K562 (cell line): ENCODE data around the gene PRDM15.

Experiments
- ATF3 ChIP-seq, 2 experiments: fragments of 450-650 bp in 1 of 2; sonication (generic) in 1 of 2; formaldehyde crosslinking in 1 of 2; IDR thresholded peaks in 1 of 2; conservative IDR thresholded peaks in 1 of 2; 2 replicates each; pipeline versions ENCODE4 v1.6.1 to v1.8.1; 2016 to 2023; ENCODE audit warnings: mild to moderate bottlenecking in 2 of 2, moderate library complexity in 2 of 2, inconsistent platforms in 1 of 2, missing genetic modification reagents in 1 of 2
- CREB3L1 ChIP-seq: fragments of 450-650 bp; IDR thresholded peaks from 2 replicates; pipeline ENCODE4 v1.6.1; 2014; ENCODE audit warnings: low read depth, mild to moderate bottlenecking, moderate library complexity, borderline replicate concordance
- EP300 ChIP-seq: IDR thresholded peaks from 2 replicates; pipeline ENCODE4 v1.6.1; 2012; ENCODE audit warnings: low read length, improper control_type of control experiment
- EZH2 ChIP-seq: IDR thresholded peaks from 2 replicates; pipeline ENCODE4 v1.6.1; 2012; ENCODE audit warnings: low read depth, mild to moderate bottlenecking, inconsistent platforms, low read length, borderline replicate concordance
- FOS ChIP-seq: IDR thresholded peaks from 3 replicates; pipeline ENCODE4 v1.6.1; 2011; ENCODE audit not compliant: insufficient read length; ENCODE audit errors: extremely low read depth
- FOXM1 ChIP-seq, 2 experiments: fragments of 450-650 bp in 1 of 2; sonication (generic) in 1 of 2; formaldehyde crosslinking in 1 of 2; IDR thresholded peaks; 2 replicates each; pipeline versions ENCODE4 v1.6.1 to v1.9.0; 2017 to 2022; ENCODE audit warnings: low read depth in 2 of 2, mild to moderate bottlenecking in 2 of 2, missing genetic modification reagents in 1 of 2, moderate library complexity in 1 of 2
- ILK ChIP-seq: fragments of 450-650 bp; IDR thresholded peaks from 2 replicates; pipeline ENCODE4 v1.6.1; 2016; ENCODE audit warnings: missing genetic modification characterization, low read depth, mild to moderate bottlenecking, missing compliant biosample characterization, moderate library complexity, borderline replicate concordance
- NFE2L1 ChIP-seq: fragments of 450-650 bp; IDR thresholded peaks from 2 replicates; pipeline ENCODE4 v1.6.1; 2016; ENCODE audit warnings: missing genetic modification characterization, low read depth, mild to moderate bottlenecking, missing compliant biosample characterization, moderate library complexity, borderline replicate concordance
- POLR2A ChIP-seq: fragments of 450-650 bp; conservative IDR thresholded peaks from 2 replicates; pipeline ENCODE4 v1.6.1; 2016
- SRF ChIP-seq, 2 experiments: fragments of 250-450, 450-650 bp in 1 of 2; sonication (Bioruptor Pico) in 1 of 2; sonication (generic) in 1 of 2; formaldehyde crosslinking; IDR thresholded peaks; 2 replicates each; pipeline versions ENCODE4 v1.5.0 to v1.5.1; 2020 to 2022; ENCODE audit warnings: mild to moderate bottlenecking in 1 of 2, missing genetic modification reagents in 1 of 2
- TF ChIP-seq, protein P1 (sequence below), 3 experiments: IDR thresholded peaks in 2 of 3; conservative IDR thresholded peaks in 1 of 3; 2 replicates each; pipeline ENCODE4 v1.5.1; 2011 to 2012; ENCODE audit warnings: low read length in 3 of 3, mild to moderate bottlenecking in 3 of 3, control low read depth in 2 of 3, improper control_type of control experiment in 1 of 3, inconsistent platforms in 1 of 3, low read depth in 1 of 3, mixed read lengths in 1 of 3, moderate library complexity in 1 of 3; ENCODE audit not compliant: insufficient read depth in 2 of 3
- TF ChIP-seq, protein P2 (sequence below): sonication (generic); formaldehyde crosslinking; IDR thresholded peaks from 2 replicates; pipeline ENCODE4 v1.8.1; 2023; ENCODE audit warnings: mild to moderate bottlenecking, missing genetic modification reagents
- TF ChIP-seq, protein P3 (sequence below): fragments of 250-450 bp; sonication (Bioruptor Pico); IDR thresholded peaks from 2 replicates; pipeline ENCODE4 v1.4.0; 2020

GRCh38 chr21:41750051-41750450 lies 129.1 kb downstream of the PRDM15 start:
- TF ChIP-seq EZH2 (no peak), SRF (CRISPR knock-in tag; IDR thresholded peaks at IDR 0.05) (no peak), NFE2L1 (tag) (no peak), EP300 (no peak), ATF3 (IDR thresholded peaks at IDR 0.05) (no peak), ATF3 (CRISPR knock-in tag; conservative IDR thresholded peaks at IDR 0.05) (no peak), FOXM1 (IDR thresholded peaks at IDR 0.05; ENCODE audit: low read depth) (no peak), FOXM1 (CRISPR knock-in tag; IDR thresholded peaks at IDR 0.05; ENCODE audit: low read depth) (no peak), FOS (no peak), POLR2A (no peak), ILK (tag) (no peak), CREB3L1 (no peak)
- TF ChIP-seq, protein P1, sequence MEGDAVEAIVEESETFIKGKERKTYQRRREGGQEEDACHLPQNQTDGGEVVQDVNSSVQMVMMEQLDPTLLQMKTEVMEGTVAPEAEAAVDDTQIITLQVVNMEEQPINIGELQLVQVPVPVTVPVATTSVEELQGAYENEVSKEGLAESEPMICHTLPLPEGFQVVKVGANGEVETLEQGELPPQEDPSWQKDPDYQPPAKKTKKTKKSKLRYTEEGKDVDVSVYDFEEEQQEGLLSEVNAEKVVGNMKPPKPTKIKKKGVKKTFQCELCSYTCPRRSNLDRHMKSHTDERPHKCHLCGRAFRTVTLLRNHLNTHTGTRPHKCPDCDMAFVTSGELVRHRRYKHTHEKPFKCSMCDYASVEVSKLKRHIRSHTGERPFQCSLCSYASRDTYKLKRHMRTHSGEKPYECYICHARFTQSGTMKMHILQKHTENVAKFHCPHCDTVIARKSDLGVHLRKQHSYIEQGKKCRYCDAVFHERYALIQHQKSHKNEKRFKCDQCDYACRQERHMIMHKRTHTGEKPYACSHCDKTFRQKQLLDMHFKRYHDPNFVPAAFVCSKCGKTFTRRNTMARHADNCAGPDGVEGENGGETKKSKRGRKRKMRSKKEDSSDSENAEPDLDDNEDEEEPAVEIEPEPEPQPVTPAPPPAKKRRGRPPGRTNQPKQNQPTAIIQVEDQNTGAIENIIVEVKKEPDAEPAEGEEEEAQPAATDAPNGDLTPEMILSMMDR (IDR thresholded peaks at IDR 0.05 in 2 of 3, conservative IDR thresholded peaks at IDR 0.05 in 1 of 3; ENCODE audit: insufficient read depth in 2 of 3, low read depth in 1 of 3, low read length in 3 of 3), result no peak
- TF ChIP-seq, protein P2, sequence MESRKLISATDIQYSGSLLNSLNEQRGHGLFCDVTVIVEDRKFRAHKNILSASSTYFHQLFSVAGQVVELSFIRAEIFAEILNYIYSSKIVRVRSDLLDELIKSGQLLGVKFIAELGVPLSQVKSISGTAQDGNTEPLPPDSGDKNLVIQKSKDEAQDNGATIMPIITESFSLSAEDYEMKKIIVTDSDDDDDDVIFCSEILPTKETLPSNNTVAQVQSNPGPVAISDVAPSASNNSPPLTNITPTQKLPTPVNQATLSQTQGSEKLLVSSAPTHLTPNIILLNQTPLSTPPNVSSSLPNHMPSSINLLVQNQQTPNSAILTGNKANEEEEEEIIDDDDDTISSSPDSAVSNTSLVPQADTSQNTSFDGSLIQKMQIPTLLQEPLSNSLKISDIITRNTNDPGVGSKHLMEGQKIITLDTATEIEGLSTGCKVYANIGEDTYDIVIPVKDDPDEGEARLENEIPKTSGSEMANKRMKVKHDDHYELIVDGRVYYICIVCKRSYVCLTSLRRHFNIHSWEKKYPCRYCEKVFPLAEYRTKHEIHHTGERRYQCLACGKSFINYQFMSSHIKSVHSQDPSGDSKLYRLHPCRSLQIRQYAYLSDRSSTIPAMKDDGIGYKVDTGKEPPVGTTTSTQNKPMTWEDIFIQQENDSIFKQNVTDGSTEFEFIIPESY (CRISPR knock-in tag), result no peak
- TF ChIP-seq, protein P3, sequence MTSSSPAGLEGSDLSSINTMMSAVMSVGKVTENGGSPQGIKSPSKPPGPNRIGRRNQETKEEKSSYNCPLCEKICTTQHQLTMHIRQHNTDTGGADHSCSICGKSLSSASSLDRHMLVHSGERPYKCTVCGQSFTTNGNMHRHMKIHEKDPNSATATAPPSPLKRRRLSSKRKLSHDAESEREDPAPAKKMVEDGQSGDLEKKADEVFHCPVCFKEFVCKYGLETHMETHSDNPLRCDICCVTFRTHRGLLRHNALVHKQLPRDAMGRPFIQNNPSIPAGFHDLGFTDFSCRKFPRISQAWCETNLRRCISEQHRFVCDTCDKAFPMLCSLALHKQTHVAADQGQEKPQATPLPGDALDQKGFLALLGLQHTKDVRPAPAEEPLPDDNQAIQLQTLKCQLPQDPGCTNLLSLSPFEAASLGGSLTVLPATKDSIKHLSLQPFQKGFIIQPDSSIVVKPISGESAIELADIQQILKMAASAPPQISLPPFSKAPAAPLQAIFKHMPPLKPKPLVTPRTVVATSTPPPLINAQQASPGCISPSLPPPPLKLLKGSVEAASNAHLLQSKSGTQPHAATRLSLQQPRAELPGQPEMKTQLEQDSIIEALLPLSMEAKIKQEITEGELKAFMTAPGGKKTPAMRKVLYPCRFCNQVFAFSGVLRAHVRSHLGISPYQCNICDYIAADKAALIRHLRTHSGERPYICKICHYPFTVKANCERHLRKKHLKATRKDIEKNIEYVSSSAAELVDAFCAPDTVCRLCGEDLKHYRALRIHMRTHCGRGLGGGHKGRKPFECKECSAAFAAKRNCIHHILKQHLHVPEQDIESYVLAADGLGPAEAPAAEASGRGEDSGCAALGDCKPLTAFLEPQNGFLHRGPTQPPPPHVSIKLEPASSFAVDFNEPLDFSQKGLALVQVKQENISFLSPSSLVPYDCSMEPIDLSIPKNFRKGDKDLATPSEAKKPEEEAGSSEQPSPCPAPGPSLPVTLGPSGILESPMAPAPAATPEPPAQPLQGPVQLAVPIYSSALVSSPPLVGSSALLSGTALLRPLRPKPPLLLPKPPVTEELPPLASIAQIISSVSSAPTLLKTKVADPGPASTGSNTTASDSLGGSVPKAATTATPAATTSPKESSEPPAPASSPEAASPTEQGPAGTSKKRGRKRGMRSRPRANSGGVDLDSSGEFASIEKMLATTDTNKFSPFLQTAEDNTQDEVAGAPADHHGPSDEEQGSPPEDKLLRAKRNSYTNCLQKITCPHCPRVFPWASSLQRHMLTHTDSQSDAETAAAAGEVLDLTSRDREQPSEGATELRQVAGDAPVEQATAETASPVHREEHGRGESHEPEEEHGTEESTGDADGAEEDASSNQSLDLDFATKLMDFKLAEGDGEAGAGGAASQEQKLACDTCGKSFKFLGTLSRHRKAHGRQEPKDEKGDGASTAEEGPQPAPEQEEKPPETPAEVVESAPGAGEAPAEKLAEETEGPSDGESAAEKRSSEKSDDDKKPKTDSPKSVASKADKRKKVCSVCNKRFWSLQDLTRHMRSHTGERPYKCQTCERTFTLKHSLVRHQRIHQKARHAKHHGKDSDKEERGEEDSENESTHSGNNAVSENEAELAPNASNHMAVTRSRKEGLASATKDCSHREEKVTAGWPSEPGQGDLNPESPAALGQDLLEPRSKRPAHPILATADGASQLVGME (CRISPR knock-in tag), result no peak
